Ascending aorta (tissue), 2 donors: ENCODE results near the gene FSD1L. TPM values are rescaled to one million over a fixed set of nuclear protein-coding genes. Genes with fewer than 3 reads are reported as not detected.

ENCODE experiments used
- DNase-seq, 2 donors: peaks; one replicate each; pipeline ENCODE4 v3.0.0-alpha.2; 2019; ENCODE audit warnings: low spot score in 2 of 2
- H3K27ac ChIP-seq, 2 donors: fragments of 200-600 bp; sonication (generic); one replicate each; pipeline ENCODE4 v1.5.1; 2016 to 2017; ENCODE audit warnings: mild to moderate bottlenecking in 1 of 2
- H3K27me3 ChIP-seq: fragments of 200-600 bp; sonication (generic); one replicate; pipeline ENCODE4 v1.5.1; 2017
- H3K36me3 ChIP-seq, 2 donors: fragments of 200-600 bp; sonication (generic); one replicate each; pipeline ENCODE4 v1.5.1; 2016
- H3K4me1 ChIP-seq, 2 donors: fragments of 200-600 bp; sonication (generic); one replicate each; pipeline ENCODE4 v1.5.1; 2016 to 2017; ENCODE audit warnings: mild to moderate bottlenecking in 1 of 2
- H3K4me3 ChIP-seq, 2 donors: fragments of 200-600 bp; sonication (generic); one replicate each; pipeline ENCODE4 v1.5.1; 2016 to 2017; ENCODE audit warnings: mild to moderate bottlenecking in 1 of 2
- H3K9me3 ChIP-seq, 2 donors: fragments of 200-600 bp; sonication (generic); one replicate each; pipeline ENCODE4 v1.5.1; 2016
- CTCF ChIP-seq, 3 experiments: fragments of 200-600 bp in 2 of 3; fragments of 450-650 bp in 1 of 3; sonication (generic) in 2 of 3; IDR thresholded peaks; one replicate each; pipeline ENCODE4 v1.5.1; 2016 to 2019; ENCODE audit warnings: antibody characterized with exemption in 3 of 3, mild to moderate bottlenecking in 1 of 3, moderate library complexity in 1 of 3
- intact Hi-C: fragments of 100-400 bp; cut with DNase I; formaldehyde crosslinking; loops from one replicate; pipeline ENCODE4 v1.15.1; 2023
- total RNA-seq: library from RNA; depleted of rRNA; stranded (reverse); fragments of >200 nt; gene quantifications from one replicate; pipeline ENCODE4 v1.1.0, GENCODE V29; 2016

The FSD1L gene
- total RNA-seq, 1 donor from 2014 or later = 0.43 TPM

GRCh38 chr9:105426657-105427056 lies 21.2 kb upstream of the FSD1L start:
- intact Hi-C loops = loop anchor here (5.0 kb wide), 1 partner anchor 51 kb away; no protein-coding TSS in a partner anchor
- no peak for DNase-seq

GRCh38 chr9:105431424-105432246 lies 16.2 kb upstream of the FSD1L start:
- no peak overlapping the region for H3K4me3 ChIP-seq
- H3K27me3 ChIP-seq = no peaks in the 10 kb centered on the region
- H3K9me3 ChIP-seq = no peaks in the 10 kb centered on the region
- H3K36me3 ChIP-seq = no peaks in the 10 kb centered on the region
- intact Hi-C loops = no loop called here
- TF ChIP-seq CTCF (IDR thresholded peaks at IDR 0.05) = no peak
- H3K4me1 ChIP-seq = no peaks in the 10 kb centered on the region
- H3K27ac ChIP-seq = no peak overlapping the region
- no peak for DNase-seq

More at GRCh38 chr9:105426657-105427056, 21.2 kb upstream of the FSD1L start:
- H3K9me3 ChIP-seq = no peaks in the 10 kb centered on the region
- TF ChIP-seq CTCF (IDR thresholded peaks at IDR 0.05) = no peak
- H3K4me1 ChIP-seq = no peaks in the 10 kb centered on the region
- H3K27ac ChIP-seq = no peak overlapping the region
- no peaks in the 10 kb centered on the region for H3K27me3 ChIP-seq
- H3K4me3 ChIP-seq = no peak overlapping the region
- H3K36me3 ChIP-seq = no peaks in the 10 kb centered on the region

- intact Hi-C loops = no loop called here
- DNase-seq = no peak
Measured at GRCh38 chr9:105432247-105432842, 15.5 kb upstream of the FSD1L start.

GRCh38 chr9:105435453-105435852 lies 12.4 kb upstream of the FSD1L start:
- Histone ChIP-seq H3K9me3 (no peaks in the 10 kb centered on the region), H3K27ac (no peak overlapping the region), H3K4me1 (no peaks in the 10 kb centered on the region), H3K27me3 (no peaks in the 10 kb centered on the region), H3K4me3 (no peak overlapping the region), H3K36me3 (no peaks in the 10 kb centered on the region)
- intact Hi-C loops = no loop called here
- TF ChIP-seq CTCF (IDR thresholded peaks at IDR 0.05) = no peak
- DNase-seq = no peak

More at GRCh38 chr9:105432247-105432842, 15.5 kb upstream of the FSD1L start:
- Histone ChIP-seq H3K4me1 (no peaks in the 10 kb centered on the region), H3K9me3 (no peaks in the 10 kb centered on the region), H3K4me3 (no peak overlapping the region), H3K27ac (no peak overlapping the region), H3K36me3 (no peaks in the 10 kb centered on the region), H3K27me3 (no peaks in the 10 kb centered on the region)
- TF ChIP-seq CTCF (IDR thresholded peaks at IDR 0.05) = no peak

GRCh38 chr9:105436783-105437182 lies 11.1 kb upstream of the FSD1L start:
- no peak for TF ChIP-seq CTCF (IDR thresholded peaks at IDR 0.05)
- Histone ChIP-seq H3K27me3 (no peaks in the 10 kb centered on the region), H3K4me3 (no peak overlapping the region), H3K4me1 (no peaks in the 10 kb centered on the region), H3K36me3 (no peaks in the 10 kb centered on the region), H3K27ac (no peak overlapping the region), H3K9me3 (no peaks in the 10 kb centered on the region)
- intact Hi-C loops = no loop called here
- no peak for DNase-seq
